ENCODE data around the gene NOP14.
"Not testable (repeated sequence)": the region's sequence is repeated elsewhere in the genome, so short reads cannot be mapped to it uniquely, and the experiment has no call there.

Gene NOP14

DNA sequence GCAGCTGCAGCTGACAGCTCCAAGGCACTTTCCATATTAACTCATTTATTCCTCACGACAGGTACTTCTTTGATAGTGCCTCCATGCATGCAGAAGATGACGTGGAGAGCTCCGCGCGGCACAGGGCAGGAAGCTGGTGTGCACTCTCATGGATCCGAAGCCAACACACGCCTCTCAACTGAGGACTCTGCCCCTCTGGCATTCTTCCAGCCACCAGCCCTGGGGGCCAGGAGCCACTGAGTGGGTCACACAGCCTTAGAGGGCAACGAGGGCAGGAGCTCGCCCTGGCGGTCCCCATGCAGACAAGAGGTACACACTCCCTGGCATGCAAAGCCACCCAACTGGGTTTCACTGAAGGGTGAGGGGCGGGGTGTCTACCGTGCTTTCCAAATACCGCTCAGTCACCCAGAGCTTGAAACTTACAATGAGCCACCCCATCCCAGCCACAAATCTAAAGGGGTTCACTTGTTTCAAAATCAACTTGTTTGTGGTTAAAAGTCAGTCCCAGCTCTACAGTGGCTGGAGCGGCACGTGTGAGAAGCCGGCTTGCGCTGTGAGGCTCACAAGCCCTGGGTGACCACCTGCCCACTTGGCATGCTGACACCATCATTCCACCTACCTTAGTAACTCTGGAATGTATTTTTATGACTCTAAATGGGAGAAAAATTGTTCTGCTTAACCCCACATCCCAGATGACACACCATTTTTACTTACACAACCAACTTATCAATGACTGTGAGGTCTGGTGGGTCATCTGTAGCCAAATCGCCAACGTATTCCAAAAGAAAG is 16.2 kb downstream of the NOP14 start:
- Histone ChIP-seq H3K4me3 (ENCODE audit: low read length) (no peak overlapping the region), H3K36me3 (ENCODE audit: insufficient read depth, low read length) (peaks cover 97% of the 10 kb centered on the region), H3K9me3 (ENCODE audit: insufficient read depth, low read depth, low read length) (no peaks in the 10 kb centered on the region), H3K27ac (ENCODE audit: low read depth, low read length) (no peak overlapping the region), H3K4me1 (ENCODE audit: insufficient read depth, low read length) (no peaks in the 10 kb centered on the region), H3K9ac (ENCODE audit: low read depth, low read length) (no peak overlapping the region), H3K27me3 (ENCODE audit: insufficient read depth, low read length) (no peaks in the 10 kb centered on the region)
- 96% methylated on average over 19 of the region's 19 CpGs for WGBS

DNA sequence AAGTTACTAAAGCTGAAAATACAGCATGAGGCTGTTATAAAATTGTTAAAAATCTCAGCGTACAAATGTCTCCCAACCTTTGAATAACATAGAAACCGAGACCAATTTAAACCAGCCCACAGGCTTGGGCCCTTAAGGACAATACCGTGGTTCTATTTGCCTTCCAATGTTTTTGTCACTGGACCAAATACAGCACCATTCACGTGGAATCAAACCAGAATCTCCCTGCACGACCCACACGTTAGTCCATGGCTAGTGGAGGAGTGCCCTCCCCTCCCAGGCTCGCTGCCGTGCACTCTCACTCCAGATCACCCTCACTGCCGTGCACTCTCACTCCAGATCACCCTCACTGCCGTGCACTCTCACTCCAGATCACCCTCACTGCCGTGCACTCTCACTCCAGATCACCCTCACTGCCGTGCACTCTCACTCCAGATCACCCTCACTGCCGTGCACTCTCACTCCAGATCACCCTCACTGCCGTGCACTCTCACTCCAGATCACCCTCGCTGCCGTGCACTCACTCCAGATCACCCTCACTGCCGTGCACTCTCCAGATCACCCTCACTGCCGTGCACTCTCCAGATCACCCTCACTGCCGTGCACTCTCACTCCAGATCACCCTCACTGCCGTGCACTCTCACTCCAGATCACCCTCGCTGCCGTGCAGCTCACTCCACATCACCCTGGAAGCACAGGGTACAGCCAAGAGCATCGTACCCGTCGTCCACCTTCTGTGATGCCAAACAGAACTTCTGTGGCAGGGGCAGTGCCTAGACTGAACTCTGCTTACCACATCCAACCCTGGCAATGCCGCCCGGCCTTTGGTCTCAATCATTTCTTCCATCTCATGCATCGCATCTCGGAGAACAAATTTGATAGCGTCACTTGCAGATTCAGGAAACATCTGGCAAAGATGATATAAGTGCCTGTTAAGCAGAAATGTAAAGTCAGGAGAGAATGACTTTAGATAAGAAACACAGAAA is 17.3 kb downstream of the NOP14 start:
- not testable (repeated sequence) for H3K4me3 ChIP-seq (ENCODE audit: low read length); H3K9me3 ChIP-seq (ENCODE audit: insufficient read depth, low read depth, low read length); H3K9ac ChIP-seq (ENCODE audit: low read depth, low read length); H3K4me1 ChIP-seq (ENCODE audit: insufficient read depth, low read length); H3K27me3 ChIP-seq (ENCODE audit: insufficient read depth, low read length); H3K27ac ChIP-seq (ENCODE audit: low read depth, low read length)
- peaks cover 97% of the 10 kb centered on the region for H3K36me3 ChIP-seq (ENCODE audit: insufficient read depth, low read length)
- 95% methylated on average over 28 of the region's 30 CpGs for WGBS

DNA sequence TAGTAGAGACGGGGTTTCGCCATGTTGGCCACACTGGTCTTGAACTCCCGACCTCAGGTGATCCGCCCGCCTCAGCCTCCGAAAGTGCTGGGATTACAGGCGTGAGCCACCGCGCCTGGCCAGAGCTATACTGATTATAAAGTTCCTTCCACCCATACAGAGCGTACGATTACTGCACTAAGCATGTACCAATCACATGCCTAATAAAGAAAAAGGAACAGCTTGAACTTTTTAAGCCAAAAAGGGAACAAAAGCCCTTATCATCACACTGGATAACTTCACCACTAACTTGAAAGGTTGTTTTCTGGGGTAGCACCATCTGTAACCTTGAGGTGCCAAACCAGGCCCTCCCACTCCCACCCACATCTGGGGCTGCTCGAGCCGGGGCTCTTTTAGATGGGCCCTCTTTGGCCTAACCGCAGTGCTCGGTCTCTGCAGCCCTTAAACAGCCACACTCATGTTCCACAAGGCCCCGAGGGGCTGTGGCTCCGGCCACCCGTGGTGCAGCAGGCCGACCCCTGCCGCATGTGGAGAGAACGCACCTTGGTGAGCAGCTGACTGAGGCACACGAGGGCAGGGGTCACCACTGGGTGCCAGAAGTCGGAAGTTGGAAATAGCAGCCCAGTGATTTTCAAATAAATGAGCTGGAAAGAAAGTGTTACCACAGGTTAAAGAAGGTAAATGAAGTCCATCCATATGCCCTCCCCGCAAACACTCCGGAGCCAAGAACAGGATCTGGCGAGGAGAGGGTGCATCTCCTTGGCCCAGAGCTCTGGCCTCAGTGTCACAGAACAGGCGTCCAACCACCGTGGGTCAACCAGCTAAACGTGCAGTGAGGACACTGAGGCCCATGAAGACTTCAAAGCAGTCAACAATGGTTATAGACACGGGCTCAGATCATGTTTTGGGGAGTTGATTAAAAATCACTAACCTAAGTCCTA is 18.4 kb downstream of the NOP14 start:
- Histone ChIP-seq H3K4me1 (ENCODE audit: insufficient read depth, low read length) (no peaks in the 10 kb centered on the region), H3K27ac (ENCODE audit: low read depth, low read length) (no peak overlapping the region), H3K27me3 (ENCODE audit: insufficient read depth, low read length) (no peaks in the 10 kb centered on the region), H3K9ac (ENCODE audit: low read depth, low read length) (no peak overlapping the region), H3K4me3 (ENCODE audit: low read length) (no peak overlapping the region), H3K9me3 (ENCODE audit: insufficient read depth, low read depth, low read length) (no peaks in the 10 kb centered on the region), H3K36me3 (ENCODE audit: insufficient read depth, low read length) (peaks cover 97% of the 10 kb centered on the region)
- 94% methylated on average over 30 of the region's 30 CpGs for WGBS

DNA sequence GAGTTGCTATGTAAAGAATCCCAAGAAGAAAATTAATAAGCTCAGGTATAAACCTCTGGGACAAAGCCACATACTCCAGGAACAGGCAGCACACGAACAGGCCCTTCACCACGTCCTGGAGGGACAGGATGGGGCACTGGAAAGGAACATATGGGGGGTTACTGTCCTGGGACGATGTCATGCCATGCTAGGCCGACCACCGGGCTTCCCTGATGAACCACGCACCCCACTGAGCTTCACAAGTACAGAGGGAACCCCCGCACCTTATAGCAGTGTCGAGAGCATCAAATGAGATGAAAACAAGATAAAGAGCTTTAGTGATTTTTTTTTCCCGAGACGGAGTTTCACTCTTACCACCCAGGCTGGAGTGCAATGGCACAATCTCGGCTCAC is 19.1 kb downstream of the NOP14 start:
- Histone ChIP-seq H3K9ac (ENCODE audit: low read depth, low read length) (no peak overlapping the region), H3K9me3 (ENCODE audit: insufficient read depth, low read depth, low read length) (no peaks in the 10 kb centered on the region), H3K27ac (ENCODE audit: low read depth, low read length) (no peak overlapping the region), H3K4me1 (ENCODE audit: insufficient read depth, low read length) (no peaks in the 10 kb centered on the region), H3K4me3 (ENCODE audit: low read length) (no peak overlapping the region), H3K36me3 (ENCODE audit: insufficient read depth, low read length) (peaks cover 97% of the 10 kb centered on the region), H3K27me3 (ENCODE audit: insufficient read depth, low read length) (no peaks in the 10 kb centered on the region)
- WGBS, result 94% methylated on average over 11 of the region's 11 CpGs

DNA sequence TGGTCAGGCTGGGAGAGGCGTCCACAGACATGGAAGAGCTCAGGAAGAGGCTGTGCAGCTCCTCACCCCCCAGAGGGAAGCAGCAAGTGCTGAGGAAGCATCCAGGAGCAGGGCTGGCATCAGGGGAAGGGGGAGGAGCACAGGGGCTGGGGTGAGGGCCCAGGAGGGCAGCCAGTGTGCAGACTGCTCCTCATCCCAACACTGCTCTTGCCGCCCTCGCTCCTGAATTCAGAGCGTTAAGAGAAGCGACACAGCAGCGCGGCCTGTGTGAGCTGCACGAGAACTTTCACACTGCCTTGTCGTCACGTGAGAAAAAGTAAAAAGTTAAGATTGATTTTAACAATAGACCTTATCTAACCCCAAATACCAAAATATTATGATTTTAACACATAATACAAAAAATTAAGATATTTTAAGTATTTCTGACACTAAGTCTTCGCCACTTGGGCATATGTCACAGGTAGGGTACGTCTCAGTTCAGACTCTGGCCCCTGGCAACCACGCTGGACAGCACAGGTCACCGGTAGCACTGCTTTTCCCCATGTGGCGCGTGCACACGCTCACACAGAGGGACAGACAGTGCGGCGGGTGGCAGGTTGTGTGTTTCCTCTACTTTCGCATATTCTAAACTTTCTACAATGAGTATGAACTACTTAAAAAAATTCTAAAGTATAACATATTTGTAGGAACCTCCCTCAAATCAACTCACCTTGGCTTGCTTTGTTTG is 19.7 kb downstream of the NOP14 start:
- WGBS, result 96% methylated on average over 19 of the region's 20 CpGs
- no peaks in the 10 kb centered on the region for H3K27me3 ChIP-seq (ENCODE audit: insufficient read depth, low read length)
- no peak overlapping the region for H3K4me3 ChIP-seq (ENCODE audit: low read length)
- H3K9ac ChIP-seq (ENCODE audit: low read depth, low read length), result no peak overlapping the region
- H3K9me3 ChIP-seq (ENCODE audit: insufficient read depth, low read depth, low read length), result no peaks in the 10 kb centered on the region
- peaks cover 97% of the 10 kb centered on the region for H3K36me3 ChIP-seq (ENCODE audit: insufficient read depth, low read length)
- H3K4me1 ChIP-seq (ENCODE audit: insufficient read depth, low read length), result no peaks in the 10 kb centered on the region
- no peak overlapping the region for H3K27ac ChIP-seq (ENCODE audit: low read depth, low read length)

DNA sequence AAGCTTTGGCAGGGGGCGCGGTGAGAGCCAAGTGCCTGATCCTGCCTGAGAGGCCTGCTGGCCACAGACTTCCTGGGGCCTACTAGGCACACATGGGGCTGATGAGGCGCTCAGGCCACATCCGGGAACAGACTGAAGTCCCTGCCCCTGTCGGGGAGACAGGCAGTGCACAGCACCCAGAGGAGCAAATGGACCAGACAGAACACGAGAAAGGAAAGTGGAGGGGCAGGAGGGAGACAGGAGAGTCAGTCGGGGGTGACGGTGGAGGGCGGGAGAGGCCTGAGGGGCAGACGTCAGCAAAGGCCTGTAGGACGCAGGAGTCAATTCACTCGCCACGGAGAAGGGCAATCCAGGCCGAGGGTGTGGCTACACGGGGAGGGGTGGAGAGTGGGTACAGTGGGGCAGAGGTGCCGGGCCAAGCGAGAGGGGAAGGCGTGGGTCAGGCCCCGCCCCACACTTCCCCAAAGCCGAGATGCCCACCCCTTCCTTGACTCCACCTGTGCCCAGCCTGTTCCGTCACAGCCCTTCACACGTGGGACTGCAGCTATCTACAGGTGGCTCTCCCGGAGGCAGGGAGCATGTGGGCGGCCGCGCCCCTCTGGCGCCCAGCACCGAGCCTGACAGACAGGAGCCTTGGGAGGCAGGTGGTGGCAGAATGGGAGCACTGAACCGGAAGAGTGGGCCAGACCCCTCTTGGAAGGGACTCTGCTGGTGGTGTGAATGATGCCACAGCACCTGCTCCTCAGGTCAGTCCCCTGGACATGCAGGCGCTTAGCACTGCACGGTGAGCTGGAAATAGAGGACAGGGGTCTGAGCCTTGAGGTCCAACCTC is 20.5 kb downstream of the NOP14 start:
- 90% methylated on average over 31 of the region's 31 CpGs for WGBS
- H3K27ac ChIP-seq (ENCODE audit: low read depth, low read length), result no peak overlapping the region
- H3K36me3 ChIP-seq (ENCODE audit: insufficient read depth, low read length), result peaks cover 97% of the 10 kb centered on the region

DNA sequence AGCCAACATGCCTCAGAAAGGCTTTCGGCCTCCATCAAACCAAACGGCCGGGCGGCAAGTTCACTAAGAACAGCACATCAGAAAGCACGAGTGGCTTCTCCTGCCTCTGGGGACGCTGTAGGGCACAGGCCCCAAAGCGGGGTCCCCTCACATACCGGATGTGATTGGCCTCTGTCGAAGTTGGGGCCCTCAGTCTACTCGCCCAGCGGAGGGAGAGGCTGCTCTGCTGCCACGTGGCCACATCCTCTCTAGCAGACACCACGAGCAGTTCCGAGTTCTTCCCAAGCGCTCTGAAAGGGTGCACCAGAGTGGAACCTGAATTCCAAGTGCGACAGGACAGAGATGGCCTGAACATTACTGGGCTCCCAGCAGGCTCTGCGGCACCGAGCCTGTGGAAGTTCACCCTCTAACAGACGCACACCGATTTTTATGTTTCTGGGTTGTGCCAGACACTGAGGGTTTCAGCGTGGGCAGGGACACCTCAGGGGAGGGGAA is 21.1 kb downstream of the NOP14 start:
- Histone ChIP-seq H3K27ac (ENCODE audit: low read depth, low read length) (no peak overlapping the region), H3K36me3 (ENCODE audit: insufficient read depth, low read length) (peaks cover 97% of the 10 kb centered on the region), H3K27me3 (ENCODE audit: insufficient read depth, low read length) (no peaks in the 10 kb centered on the region), H3K4me1 (ENCODE audit: insufficient read depth, low read length) (no peaks in the 10 kb centered on the region), H3K9me3 (ENCODE audit: insufficient read depth, low read depth, low read length) (no peaks in the 10 kb centered on the region), H3K4me3 (ENCODE audit: low read length) (no peak overlapping the region), H3K9ac (ENCODE audit: low read depth, low read length) (no peak overlapping the region)
- WGBS, result 95% methylated on average over 21 of the region's 21 CpGs

More for the DNA sequence above, 20.5 kb downstream of the NOP14 start:
- Histone ChIP-seq H3K9ac (ENCODE audit: low read depth, low read length) (no peak overlapping the region), H3K9me3 (ENCODE audit: insufficient read depth, low read depth, low read length) (no peaks in the 10 kb centered on the region), H3K4me3 (ENCODE audit: low read length) (no peak overlapping the region), H3K4me1 (ENCODE audit: insufficient read depth, low read length) (no peaks in the 10 kb centered on the region), H3K27me3 (ENCODE audit: insufficient read depth, low read length) (no peaks in the 10 kb centered on the region)

DNA sequence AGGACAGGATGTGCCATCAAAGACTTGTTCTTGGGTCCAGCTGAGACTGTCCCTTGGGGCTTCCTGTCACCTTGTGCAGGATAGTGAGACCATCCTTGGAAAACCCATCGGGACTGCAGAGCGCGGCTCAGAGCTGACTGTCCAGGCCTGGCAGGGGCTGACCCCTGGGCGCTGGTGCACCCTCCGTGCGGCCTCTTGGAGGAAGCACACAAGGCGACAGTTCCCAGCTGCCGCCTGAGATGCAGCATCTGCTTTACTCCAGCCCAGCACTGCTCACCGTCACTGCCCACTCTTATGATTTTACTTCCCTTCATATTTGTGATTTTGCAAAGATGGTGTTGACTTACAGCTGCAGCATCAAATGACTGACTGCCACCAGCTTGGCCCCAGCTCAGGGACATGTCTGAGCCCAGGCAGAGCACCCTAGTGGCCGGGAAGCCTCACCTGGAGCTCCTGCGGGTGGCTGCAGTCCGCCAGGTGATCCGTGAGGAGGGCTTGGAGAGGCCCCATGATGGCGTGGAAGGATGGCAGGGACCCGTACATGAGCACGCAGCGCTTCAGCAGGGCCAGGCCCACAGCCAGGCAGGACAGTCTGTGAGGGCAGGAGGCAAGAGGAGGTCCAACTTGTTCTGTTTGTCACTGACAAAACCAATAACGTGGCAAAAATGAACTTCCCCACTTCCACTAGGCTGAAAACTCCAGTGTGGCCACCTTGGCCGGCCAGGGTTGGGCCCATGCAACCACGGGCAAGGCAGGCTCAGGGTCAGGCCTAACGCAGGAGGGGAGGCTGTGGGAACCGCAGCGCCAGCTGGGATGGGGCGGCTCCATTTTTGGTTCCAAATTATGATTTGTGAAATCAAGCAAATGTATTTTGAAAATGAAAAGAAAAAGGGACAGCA is 21.8 kb downstream of the NOP14 start:
- Histone ChIP-seq H3K9ac (ENCODE audit: low read depth, low read length) (no peak overlapping the region), H3K36me3 (ENCODE audit: insufficient read depth, low read length) (peaks cover 96% of the 10 kb centered on the region), H3K9me3 (ENCODE audit: insufficient read depth, low read depth, low read length) (no peaks in the 10 kb centered on the region), H3K27ac (ENCODE audit: low read depth, low read length) (no peak overlapping the region), H3K4me1 (ENCODE audit: insufficient read depth, low read length) (no peaks in the 10 kb centered on the region), H3K4me3 (ENCODE audit: low read length) (no peak overlapping the region), H3K27me3 (ENCODE audit: insufficient read depth, low read length) (no peaks in the 10 kb centered on the region)
- WGBS, result 96% methylated on average over 24 of the region's 24 CpGs
